Endothelial cell of umbilical vein (primary cell): ENCODE measurements around the gene ALKBH8. TPM values are rescaled to one million over a fixed set of nuclear protein-coding genes. Genes with fewer than 3 reads are reported as not detected.
A peak's percentile ranks its signal among the peaks of the same experiment; 100 is the strongest.

ENCODE experiments used
- BruUV-seq: library from RNA; stranded (reverse); fragments of 400-500 nt; replicated peaks from 2 replicates; lab custom pipeline; 2021; lab: Mats Ljungman, UMichigan
- CTCF ChIA-PET: fragments of 300-600, 350-600 bp; sonication (Branson Sonifier 250); formaldehyde crosslinking; loops from one replicate; lab custom pipeline; 2021; ENCODE audit warnings: antibody characterized with exemption, inconsistent platforms; lab: Charles Lee
- POLR2A ChIA-PET: fragments of 300-600, 350-600 bp; sonication (Branson Sonifier 250); formaldehyde crosslinking; loops from one replicate; lab custom pipeline; 2021; ENCODE audit warnings: antibody characterized with exemption, inconsistent platforms; lab: Charles Lee
- DNase-seq: peaks from one replicate; pipeline ENCODE4 v3.0.0-alpha.2; 2011; ENCODE audit warnings: low read depth, low spot score
- FAIRE-seq: peaks from 2 replicates; lab custom pipeline; 2011; peaks lifted over from hg19 to GRCh38; lab: Jason Lieb, UNC
- H2AFZ ChIP-seq: 2 replicates; pipeline ENCODE4 v1.6.0; 2012; ENCODE audit warnings: low read depth, low read length, control low read depth, inconsistent platforms
- H3K27ac ChIP-seq: 2 replicates; pipeline ENCODE4 v1.5.1; 2011; ENCODE audit warnings: low read depth, mild to moderate bottlenecking, control low read depth, low read length, moderate library complexity; ENCODE audit not compliant: insufficient read depth
- H3K27me3 ChIP-seq, 2 experiments: 2 replicates each; pipeline versions ENCODE4 v1.6.0 to v1.6.1; 2011; ENCODE audit warnings: low read length in 2 of 2, mixed read lengths in 1 of 2; ENCODE audit not compliant: control insufficient read depth in 2 of 2, insufficient read depth in 2 of 2
- H3K36me3 ChIP-seq, 2 experiments: 2 replicates in 1 of 2; 3 replicates in 1 of 2; pipeline ENCODE4 v1.5.1; 2011; ENCODE audit warnings: low read length in 2 of 2, mild to moderate bottlenecking in 1 of 2, moderate library complexity in 1 of 2; ENCODE audit not compliant: control insufficient read depth in 2 of 2, insufficient read depth in 2 of 2; ENCODE audit errors: extremely low read depth in 1 of 2
- H3K4me1 ChIP-seq: 3 replicates; pipeline ENCODE4 v1.5.1; 2011; ENCODE audit warnings: mild to moderate bottlenecking, low read length; ENCODE audit not compliant: control insufficient read depth, insufficient read depth; ENCODE audit errors: extremely low read depth
- H3K4me2 ChIP-seq: 2 replicates; pipeline ENCODE4 v1.6.1; 2011; ENCODE audit warnings: low read length, control low read depth, mixed read lengths; ENCODE audit not compliant: insufficient read depth
- H3K4me3 ChIP-seq, 3 experiments: fragments of 200-600 bp in 1 of 3; sonication (generic), shearing (Covaris generic) in 1 of 3; replicated peaks in 1 of 3; 2 replicates each; pipeline ENCODE4 v1.5.1; 2011 to 2016; ENCODE audit warnings: control low read depth in 3 of 3, low read length in 3 of 3, mild to moderate bottlenecking in 2 of 3, inconsistent platforms in 1 of 3, low read depth in 1 of 3, moderate library complexity in 1 of 3; ENCODE audit not compliant: insufficient read depth in 1 of 3
- H3K79me2 ChIP-seq: 2 replicates; pipeline ENCODE4 v1.6.0; 2012; ENCODE audit warnings: low read length, inconsistent platforms; ENCODE audit not compliant: control insufficient read depth, insufficient read depth
- H3K9ac ChIP-seq: replicated peaks from 2 replicates; pipeline ENCODE3; 2011; ENCODE audit warnings: low read length, control low read depth; ENCODE audit not compliant: insufficient read depth; ENCODE audit errors: extremely low read depth
- H3K9me1 ChIP-seq: replicated peaks from 3 replicates; pipeline ENCODE4 v1.6.0; 2011; ENCODE audit warnings: mild to moderate bottlenecking, low read length; ENCODE audit not compliant: control insufficient read depth, insufficient read depth; ENCODE audit errors: extremely low read depth
- H3K9me3 ChIP-seq: replicated peaks from 2 replicates; pipeline ENCODE4 v1.5.1; 2012; ENCODE audit warnings: low read length, inconsistent platforms; ENCODE audit not compliant: control insufficient read depth, insufficient read depth
- H4K20me1 ChIP-seq: replicated peaks from 2 replicates; pipeline ENCODE3; 2011; ENCODE audit warnings: mild to moderate bottlenecking, low read length; ENCODE audit not compliant: control insufficient read depth, insufficient read depth; ENCODE audit errors: extremely low read depth
- EZH2 ChIP-seq: IDR thresholded peaks from 2 replicates; pipeline ENCODE4 v1.6.1; 2012; ENCODE audit warnings: borderline replicate concordance, low read depth, mild to moderate bottlenecking, moderate library complexity, low read length, inconsistent platforms; ENCODE audit not compliant: severe bottlenecking
- FOS ChIP-seq: IDR thresholded peaks from 2 replicates; pipeline ENCODE4 v1.6.1; 2011; ENCODE audit warnings: mild to moderate bottlenecking, low read length, moderate library complexity, borderline replicate concordance; ENCODE audit not compliant: insufficient read depth
- GATA2 ChIP-seq: IDR thresholded peaks from 2 replicates; pipeline ENCODE4 v1.7.0; 2011; ENCODE audit warnings: low read depth, mild to moderate bottlenecking, moderate library complexity, mixed read lengths, low read length; ENCODE audit not compliant: insufficient read length, insufficient read depth
- JUN ChIP-seq: IDR thresholded peaks from 2 replicates; pipeline ENCODE4 v1.6.1; 2011; ENCODE audit warnings: borderline replicate concordance, low read depth; ENCODE audit not compliant: insufficient read length, insufficient read depth
- MYC ChIP-seq: IDR thresholded peaks from one replicate; pipeline ENCODE4 v1.6.1; 2011; ENCODE audit warnings: mild to moderate bottlenecking, low read depth, low read length
- POLR2A ChIP-seq: IDR thresholded peaks from 2 replicates; pipeline ENCODE4 v1.6.1; 2012; ENCODE audit warnings: low read depth, mild to moderate bottlenecking, control low read depth, low read length
- POLR2AphosphoS5 ChIP-seq: IDR thresholded peaks from 2 replicates; pipeline ENCODE4 v1.6.1; 2012; ENCODE audit warnings: low read depth, mild to moderate bottlenecking, control low read depth, low read length, moderate library complexity; ENCODE audit not compliant: insufficient read depth
- dilution Hi-C: fragments of 300-500 bp; cut with MboI; formaldehyde crosslinking; loops from one replicate; pipeline ENCODE4 v1.15.0; 2019; ENCODE audit warnings: low sequenced_read_pairs; ENCODE audit not compliant: extremely low pct_ligation_motif_present
- intact Hi-C: fragments of 100-400 bp; cut with micrococcal nuclease; formaldehyde crosslinking; loops from one replicate; pipeline ENCODE4 v1.10.0; 2022
- polyA plus RNA-seq, 4 experiments: library from polyadenylated mRNA; depleted of rRNA in 3 of 4; stranded (reverse) in 3 of 4; unstranded in 1 of 4; fragments of >200 nt; gene quantifications; 2 replicates each; pipeline versions ENCODE4 v1.2.1 to v1.2.3, GENCODE V29; 2011 to 2012; ENCODE audit warnings: missing spikeins in 1 of 4
- total RNA-seq: library from RNA; stranded (reverse); gene quantifications from 2 replicates; pipeline ENCODE4 v1.2.3, GENCODE V29; 2021
- TF ChIP-seq, protein P1 (sequence below), 2 donors: IDR thresholded peaks; 1 replicate in 1 of 2; 2 replicates in 1 of 2; pipeline ENCODE4 v1.5.1; 2011; ENCODE audit warnings: low read length in 2 of 2, mild to moderate bottlenecking in 2 of 2, moderate library complexity in 2 of 2, control low read depth in 1 of 2, inconsistent platforms in 1 of 2, low read depth in 1 of 2; ENCODE audit not compliant: insufficient read depth in 1 of 2; ENCODE audit errors: extremely low read depth in 1 of 2
- TF ChIP-seq, protein P2 (sequence below): IDR thresholded peaks from 2 replicates; pipeline ENCODE4 v1.6.1; 2011; ENCODE audit not compliant: insufficient read depth, insufficient read length

ALKBH8 gene
- total and polyA plus RNA-seq, 2 donors (not counting 3 experiments of a cell fraction or from before 2014, with no cell fraction given): 2.6 to 10.2 TPM

DNA sequence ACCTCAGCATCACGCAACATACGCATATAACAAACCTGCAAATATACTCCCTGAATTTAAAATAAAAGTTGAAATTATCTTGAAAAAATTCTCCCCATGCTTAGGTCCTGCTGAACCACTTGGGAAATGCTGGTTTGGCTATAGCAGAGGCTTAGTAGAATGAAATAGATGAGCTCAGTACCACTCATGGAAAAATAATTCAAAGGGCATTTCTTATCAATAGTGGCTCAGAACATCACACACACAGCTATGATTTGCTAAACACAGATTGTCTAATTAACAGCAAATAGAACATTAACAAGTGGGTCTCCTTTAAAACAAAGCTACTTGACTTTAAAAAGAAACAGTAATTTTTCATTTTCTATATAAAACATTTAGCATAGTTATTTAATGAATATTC is 46.9 kb upstream of the ALKBH8 start:
- H3K36me3 ChIP-seq: no peaks in the 10 kb centered on the region
- no peak overlapping the region for H3K27ac ChIP-seq
- H3K9me1 ChIP-seq: no peaks in the 10 kb centered on the region
- H3K4me3 ChIP-seq: no peak overlapping the region
- H3K4me2 ChIP-seq: peak overlapping the region; percentile 60
- intact Hi-C loops (no loop called here), dilution Hi-C loops (no loop called here)
- no TSS peak for BruUV-seq
- TF ChIP-seq MYC (no peak), EZH2 (no peak), FOS (no peak), POLR2A (no peak), JUN (no peak), POLR2AphosphoS5 (no peak), GATA2 (no peak)
- TF ChIP-seq, protein P1, sequence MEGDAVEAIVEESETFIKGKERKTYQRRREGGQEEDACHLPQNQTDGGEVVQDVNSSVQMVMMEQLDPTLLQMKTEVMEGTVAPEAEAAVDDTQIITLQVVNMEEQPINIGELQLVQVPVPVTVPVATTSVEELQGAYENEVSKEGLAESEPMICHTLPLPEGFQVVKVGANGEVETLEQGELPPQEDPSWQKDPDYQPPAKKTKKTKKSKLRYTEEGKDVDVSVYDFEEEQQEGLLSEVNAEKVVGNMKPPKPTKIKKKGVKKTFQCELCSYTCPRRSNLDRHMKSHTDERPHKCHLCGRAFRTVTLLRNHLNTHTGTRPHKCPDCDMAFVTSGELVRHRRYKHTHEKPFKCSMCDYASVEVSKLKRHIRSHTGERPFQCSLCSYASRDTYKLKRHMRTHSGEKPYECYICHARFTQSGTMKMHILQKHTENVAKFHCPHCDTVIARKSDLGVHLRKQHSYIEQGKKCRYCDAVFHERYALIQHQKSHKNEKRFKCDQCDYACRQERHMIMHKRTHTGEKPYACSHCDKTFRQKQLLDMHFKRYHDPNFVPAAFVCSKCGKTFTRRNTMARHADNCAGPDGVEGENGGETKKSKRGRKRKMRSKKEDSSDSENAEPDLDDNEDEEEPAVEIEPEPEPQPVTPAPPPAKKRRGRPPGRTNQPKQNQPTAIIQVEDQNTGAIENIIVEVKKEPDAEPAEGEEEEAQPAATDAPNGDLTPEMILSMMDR (IDR thresholded peaks at IDR 0.05; ENCODE audit: extremely low read depth in 1 of 2, insufficient read depth in 1 of 2, low read depth in 1 of 2, low read length in 2 of 2): no peak
- TF ChIP-seq, protein P2, sequence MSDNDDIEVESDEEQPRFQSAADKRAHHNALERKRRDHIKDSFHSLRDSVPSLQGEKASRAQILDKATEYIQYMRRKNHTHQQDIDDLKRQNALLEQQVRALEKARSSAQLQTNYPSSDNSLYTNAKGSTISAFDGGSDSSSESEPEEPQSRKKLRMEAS: no peak
- no peak overlapping the region for H2AFZ ChIP-seq
- FAIRE-seq (no peak), DNase-seq (no peak)
- H3K9ac ChIP-seq: no peak overlapping the region
- peaks cover 33% of the 10 kb centered on the region for H3K4me1 ChIP-seq
- ChIA-PET POLR2A (no interaction called here), CTCF (interaction anchor here (0.7 to 1.2 kb wide), 4 partner anchors 9 to 18 kb away, joined by 3 to 4 read pairs (median 4); no protein-coding TSS in a partner anchor)
- no peaks in the 10 kb centered on the region for H3K9me3 ChIP-seq
- H4K20me1 ChIP-seq: no peaks in the 10 kb centered on the region
- no peaks in the 10 kb centered on the region for H3K79me2 ChIP-seq
- H3K27me3 ChIP-seq: no peaks in the 10 kb centered on the region
